COLO668 (cell line): ENCODE measurements around the gene STX12.
"Not testable (repeated sequence)": the region's sequence is repeated elsewhere in the genome, so short reads cannot be mapped to it uniquely, and the experiment has no call there.

Experiments used
- DNase-seq: peaks from one replicate; lab custom pipeline; 2025; ENCODE audit not compliant: unreplicated experiment; lab: John Stamatoyannopoulos, UW

Gene STX12

GRCh38 chr1:27865821-27866220 is 92.8 kb downstream of the STX12 start:
- no peak for DNase-seq

- no peak for DNase-seq
Observed at GRCh38 chr1:27868556-27868931, 95.5 kb downstream of the STX12 start.

- DNase-seq = no peak
Observed at GRCh38 chr1:27868932-27869718, 96.1 kb downstream of the STX12 start.

GRCh38 chr1:27869719-27870085 is 96.7 kb downstream of the STX12 start:
- DNase-seq = no peak

GRCh38 chr1:27871076-27871475 is 98.1 kb downstream of the STX12 start:
- not testable (repeated sequence) for DNase-seq

GRCh38 chr1:27872059-27872801 is 99.2 kb downstream of the STX12 start, which contains the start of gene THEMIS2:
THEMIS2 (plus strand) TSS chr1:27872544; CDS start chr1:27872572, 28 bp downstream.
- DNase-seq = peak; percentile 81

- DNase-seq = peak; percentile 64
Observed at GRCh38 chr1:27872802-27873551, 100.0 kb downstream of the STX12 start.

GRCh38 chr1:27873671-27874384 is 100.8 kb downstream of the STX12 start:
- peak; percentile 37 for DNase-seq
